MM.1S (cell line): ENCODE results near the gene NAALADL1.

Experiments used
- DNase-seq: peaks from one replicate; pipeline ENCODE4 v3.0.0-alpha.2; 2015
- H2AFZ ChIP-seq: fragments of 300-600 bp; sonication (generic); 2 replicates; pipeline ENCODE4 v1.6.0; 2016; ENCODE audit warnings: antibody characterized with exemption, low read length
- H3F3A ChIP-seq: fragments of 300-600 bp; sonication (generic); 2 replicates; pipeline ENCODE4 v1.6.1; 2016; ENCODE audit warnings: mild to moderate bottlenecking, antibody characterized with exemption, low read length, moderate library complexity, mixed read lengths; ENCODE audit not compliant: insufficient read depth
- H3K27ac ChIP-seq: fragments of 300-600 bp; sonication (generic); 2 replicates; pipeline ENCODE4 v1.5.1; 2016; ENCODE audit warnings: mild to moderate bottlenecking, low read length
- H3K27me3 ChIP-seq: fragments of 300-600 bp; sonication (generic); replicated peaks from 2 replicates; pipeline ENCODE4 v1.6.0; 2016; ENCODE audit warnings: low read length; ENCODE audit not compliant: insufficient read depth
- H3K36me3 ChIP-seq: fragments of 300-600 bp; sonication (generic); replicated peaks from 2 replicates; pipeline ENCODE4 v1.6.1; 2016; ENCODE audit warnings: mild to moderate bottlenecking, low read length, mixed read lengths; ENCODE audit not compliant: insufficient read depth
- H3K4me1 ChIP-seq: fragments of 300-600 bp; sonication (generic); 2 replicates; pipeline ENCODE4 v1.6.1; 2016; ENCODE audit warnings: low read length, mixed read lengths
- H3K4me2 ChIP-seq: fragments of 300-600 bp; sonication (generic); 2 replicates; pipeline ENCODE4 v1.6.0; 2016; ENCODE audit warnings: low read depth, low read length
- H3K4me3 ChIP-seq: fragments of 300-600 bp; sonication (generic); 2 replicates; pipeline ENCODE4 v1.5.1; 2016; ENCODE audit warnings: low read length, mixed read lengths
- H3K79me2 ChIP-seq: fragments of 300-600 bp; sonication (generic); 2 replicates; pipeline ENCODE4 v1.6.1; 2016; ENCODE audit warnings: mixed run types, low read length, mixed read lengths
- H3K9ac ChIP-seq: fragments of 300-600 bp; sonication (generic); 2 replicates; pipeline ENCODE4 v1.6.1; 2016; ENCODE audit warnings: low read length, mixed read lengths
- H3K9me2 ChIP-seq: fragments of 300-600 bp; sonication (generic); replicated peaks from 2 replicates; pipeline ENCODE4 v1.6.1; 2016; ENCODE audit warnings: mild to moderate bottlenecking, low read length, mixed read lengths; ENCODE audit not compliant: insufficient read depth
- H3K9me3 ChIP-seq: fragments of 300-600 bp; sonication (generic); replicated peaks from 2 replicates; pipeline ENCODE4 v1.6.1; 2016; ENCODE audit warnings: mild to moderate bottlenecking, low read length, mixed read lengths; ENCODE audit not compliant: insufficient read depth
- H4K20me1 ChIP-seq: fragments of 300-600 bp; sonication (generic); 2 replicates; pipeline ENCODE4 v1.6.1; 2016; ENCODE audit warnings: mild to moderate bottlenecking, low read length, moderate library complexity, mixed read lengths; ENCODE audit not compliant: insufficient read depth
- EZH2 ChIP-seq: fragments of 300-600 bp; sonication (generic); optimal IDR thresholded peaks from 2 replicates; pipeline ENCODE3; 2017; ENCODE audit warnings: low read depth, mild to moderate bottlenecking, antibody characterized with exemption, low read length, mixed read lengths
- EZH2phosphoT487 ChIP-seq: fragments of 300-600 bp; sonication (generic); IDR thresholded peaks from 2 replicates; pipeline ENCODE4 v1.6.1; 2018; ENCODE audit warnings: antibody characterized with exemption, low read length
- TF ChIP-seq, protein P1 (sequence below): fragments of 300-600 bp; sonication (generic); IDR thresholded peaks from 2 replicates; pipeline ENCODE4 v1.5.1; 2016; ENCODE audit warnings: antibody characterized with exemption, low read length, mixed read lengths

The NAALADL1 gene

GRCh38 chr11:65104628-65105027 lies 46.3 kb upstream of the NAALADL1 start:
- H3K27me3 ChIP-seq = no peaks in the 10 kb centered on the region
- H4K20me1 ChIP-seq = no peaks in the 10 kb centered on the region
- no peaks in the 10 kb centered on the region for H3K36me3 ChIP-seq
- no peak overlapping the region for H3K4me3 ChIP-seq
- TF ChIP-seq, protein P1, sequence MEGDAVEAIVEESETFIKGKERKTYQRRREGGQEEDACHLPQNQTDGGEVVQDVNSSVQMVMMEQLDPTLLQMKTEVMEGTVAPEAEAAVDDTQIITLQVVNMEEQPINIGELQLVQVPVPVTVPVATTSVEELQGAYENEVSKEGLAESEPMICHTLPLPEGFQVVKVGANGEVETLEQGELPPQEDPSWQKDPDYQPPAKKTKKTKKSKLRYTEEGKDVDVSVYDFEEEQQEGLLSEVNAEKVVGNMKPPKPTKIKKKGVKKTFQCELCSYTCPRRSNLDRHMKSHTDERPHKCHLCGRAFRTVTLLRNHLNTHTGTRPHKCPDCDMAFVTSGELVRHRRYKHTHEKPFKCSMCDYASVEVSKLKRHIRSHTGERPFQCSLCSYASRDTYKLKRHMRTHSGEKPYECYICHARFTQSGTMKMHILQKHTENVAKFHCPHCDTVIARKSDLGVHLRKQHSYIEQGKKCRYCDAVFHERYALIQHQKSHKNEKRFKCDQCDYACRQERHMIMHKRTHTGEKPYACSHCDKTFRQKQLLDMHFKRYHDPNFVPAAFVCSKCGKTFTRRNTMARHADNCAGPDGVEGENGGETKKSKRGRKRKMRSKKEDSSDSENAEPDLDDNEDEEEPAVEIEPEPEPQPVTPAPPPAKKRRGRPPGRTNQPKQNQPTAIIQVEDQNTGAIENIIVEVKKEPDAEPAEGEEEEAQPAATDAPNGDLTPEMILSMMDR = no peak
- TF ChIP-seq EZH2 = no peak
- TF ChIP-seq EZH2phosphoT487 = no peak
- no peak overlapping the region for H2AFZ ChIP-seq
- H3K4me2 ChIP-seq = no peak overlapping the region
- no peaks in the 10 kb centered on the region for H3K9me3 ChIP-seq
- H3F3A ChIP-seq = peaks cover 2% of the 10 kb centered on the region
- no peaks in the 10 kb centered on the region for H3K4me1 ChIP-seq
- no peak overlapping the region for H3K9ac ChIP-seq
- H3K79me2 ChIP-seq = peaks cover 61% of the 10 kb centered on the region
- no peak overlapping the region for H3K27ac ChIP-seq
- H3K9me2 ChIP-seq = no peaks in the 10 kb centered on the region
- no peak for DNase-seq

GRCh38 chr11:65103476-65103875 lies 45.1 kb upstream of the NAALADL1 start:
- H3K4me3 ChIP-seq = no peak overlapping the region
- H3K79me2 ChIP-seq = peaks cover 72% of the 10 kb centered on the region
- H3K4me2 ChIP-seq = no peak overlapping the region
- no peak overlapping the region for H2AFZ ChIP-seq
- H3K9me2 ChIP-seq = no peaks in the 10 kb centered on the region
- no peaks in the 10 kb centered on the region for H3K27me3 ChIP-seq
- H3K27ac ChIP-seq = no peak overlapping the region
- H3K4me1 ChIP-seq = 0 out of 2 replicates have a peak, but pooled peaks cover 1% of the 10 kb centered on the region
- no peaks in the 10 kb centered on the region; the same call in 1 of the 2 replicates for H3F3A ChIP-seq
- no peak for DNase-seq
- TF ChIP-seq, protein P1 = no peak
- TF ChIP-seq EZH2phosphoT487 (no peak), EZH2 (no peak)
- H3K9ac ChIP-seq = no peak overlapping the region
- no peaks in the 10 kb centered on the region for H4K20me1 ChIP-seq
- H3K36me3 ChIP-seq = no peaks in the 10 kb centered on the region
- H3K9me3 ChIP-seq = no peaks in the 10 kb centered on the region

- Histone ChIP-seq H4K20me1 (no peaks in the 10 kb centered on the region), H3K27ac (no peak overlapping the region)
Measured at GRCh38 chr11:65102142-65103095, 44.1 kb upstream of the NAALADL1 start.

More at GRCh38 chr11:65102142-65103095, 44.1 kb upstream of the NAALADL1 start:
- Histone ChIP-seq H3K9ac (no peak overlapping the region), H3K27me3 (no peaks in the 10 kb centered on the region), H3K36me3 (no peaks in the 10 kb centered on the region), H3K9me3 (no peaks in the 10 kb centered on the region), H3K79me2 (peaks cover 83% of the 10 kb centered on the region), H3K9me2 (no peaks in the 10 kb centered on the region), H2AFZ (no peak overlapping the region), H3K4me3 (no peak overlapping the region), H3K4me1 (peaks cover 4% of the 10 kb centered on the region; the same call in 1 of the 2 replicates), H3K4me2 (no peak overlapping the region), H3F3A (no peaks in the 10 kb centered on the region; the same call in 1 of the 2 replicates)
- TF ChIP-seq, protein P1 = no peak
- no peak for DNase-seq
